ENCODE measurements around the gene KCNG4. TPM values are rescaled to one million over a fixed set of nuclear protein-coding genes. Genes with fewer than 3 reads are reported as not detected.

KCNG4 gene
- total RNA-seq, 2 donors from 2014 or later: not detected

- no peaks in the 10 kb centered on the region for H3K9me3 ChIP-seq
- H3K36me3 ChIP-seq: peaks cover 42% of the 10 kb centered on the region
- no peaks in the 10 kb centered on the region for H3K27me3 ChIP-seq (replicated peaks; ENCODE audit: insufficient read depth)
- TF ChIP-seq, protein P1, sequence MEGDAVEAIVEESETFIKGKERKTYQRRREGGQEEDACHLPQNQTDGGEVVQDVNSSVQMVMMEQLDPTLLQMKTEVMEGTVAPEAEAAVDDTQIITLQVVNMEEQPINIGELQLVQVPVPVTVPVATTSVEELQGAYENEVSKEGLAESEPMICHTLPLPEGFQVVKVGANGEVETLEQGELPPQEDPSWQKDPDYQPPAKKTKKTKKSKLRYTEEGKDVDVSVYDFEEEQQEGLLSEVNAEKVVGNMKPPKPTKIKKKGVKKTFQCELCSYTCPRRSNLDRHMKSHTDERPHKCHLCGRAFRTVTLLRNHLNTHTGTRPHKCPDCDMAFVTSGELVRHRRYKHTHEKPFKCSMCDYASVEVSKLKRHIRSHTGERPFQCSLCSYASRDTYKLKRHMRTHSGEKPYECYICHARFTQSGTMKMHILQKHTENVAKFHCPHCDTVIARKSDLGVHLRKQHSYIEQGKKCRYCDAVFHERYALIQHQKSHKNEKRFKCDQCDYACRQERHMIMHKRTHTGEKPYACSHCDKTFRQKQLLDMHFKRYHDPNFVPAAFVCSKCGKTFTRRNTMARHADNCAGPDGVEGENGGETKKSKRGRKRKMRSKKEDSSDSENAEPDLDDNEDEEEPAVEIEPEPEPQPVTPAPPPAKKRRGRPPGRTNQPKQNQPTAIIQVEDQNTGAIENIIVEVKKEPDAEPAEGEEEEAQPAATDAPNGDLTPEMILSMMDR (IDR thresholded peaks at IDR 0.05): no peak
- no peak overlapping the region for H3K4me3 ChIP-seq
- no peak overlapping the region for H3K27ac ChIP-seq
- H3K4me1 ChIP-seq (ENCODE audit: control insufficient read depth in 1 of 2, low read depth in 2 of 2): peaks cover 8 to 16% of the 10 kb centered on the region in 2 donors
- ATAC-seq (ENCODE audit: insufficient number of reproducible peaks, low FRiP score, low read depth) (no peak), DNase-seq (ENCODE audit: low spot score) (no peak)
Observed at GRCh38 chr16:84182680-84183571, 56.9 kb downstream of the KCNG4 start.

- peaks cover 16 to 25% of the 10 kb centered on the region in 2 donors for H3K4me1 ChIP-seq (ENCODE audit: control insufficient read depth in 1 of 2, low read depth in 2 of 2)
Observed at GRCh38 chr16:84182104-84182503, 57.7 kb downstream of the KCNG4 start.

DNA sequence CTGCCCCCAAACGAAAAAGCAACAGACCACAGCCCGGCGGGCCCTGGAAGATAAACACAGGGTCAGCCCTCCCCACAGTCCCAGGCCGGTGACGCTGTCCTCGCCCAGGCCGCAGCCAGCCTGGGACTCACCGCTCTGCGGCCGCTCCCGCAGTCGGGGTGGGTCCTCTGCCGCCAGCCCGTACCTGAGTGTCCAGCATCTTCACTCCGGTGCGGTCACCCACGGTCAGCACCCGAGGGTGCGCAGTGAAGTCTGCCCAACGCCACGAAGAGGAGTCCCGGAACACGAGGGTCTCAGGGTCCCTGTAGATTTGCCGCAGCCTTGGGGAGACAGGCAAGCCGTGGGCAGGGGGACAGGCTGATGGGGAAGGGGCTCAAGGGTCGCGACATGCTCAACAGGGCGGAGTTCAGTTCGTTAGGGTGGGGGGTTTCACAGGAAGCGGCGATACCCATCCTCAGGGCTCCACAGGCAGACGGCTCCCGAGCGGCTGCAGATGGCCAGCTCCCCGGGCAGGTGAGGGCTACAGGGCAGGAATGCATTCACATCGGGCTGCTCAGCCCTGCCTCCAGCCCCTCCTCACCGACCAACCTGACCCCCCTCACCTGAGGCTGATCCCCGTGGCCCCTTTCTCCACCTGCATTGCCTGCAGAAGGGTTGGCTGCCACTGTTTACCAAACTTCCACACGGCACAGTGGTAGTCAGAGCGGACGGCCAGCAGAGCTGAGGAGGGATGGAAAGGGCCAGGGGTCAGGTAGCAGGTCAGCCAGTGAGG is 58.5 kb downstream of the KCNG4 start:
- no peak for ATAC-seq (ENCODE audit: insufficient number of reproducible peaks, low FRiP score, low read depth)
- Histone ChIP-seq H3K4me1 (ENCODE audit: control insufficient read depth in 1 of 2, low read depth in 2 of 2) (peaks cover 21 to 32% of the 10 kb centered on the region in 2 donors), H3K27ac (no peak overlapping the region)

More at GRCh38 chr16:84182104-84182503, 57.7 kb downstream of the KCNG4 start:
- no peaks in the 10 kb centered on the region for H3K27me3 ChIP-seq (replicated peaks; ENCODE audit: insufficient read depth)
- no peaks in the 10 kb centered on the region for H3K9me3 ChIP-seq
- H3K36me3 ChIP-seq: peaks cover 42% of the 10 kb centered on the region
- ATAC-seq (ENCODE audit: insufficient number of reproducible peaks, low FRiP score, low read depth) (no peak), DNase-seq (ENCODE audit: low spot score) (no peak)
- H3K4me3 ChIP-seq: no peak overlapping the region
- TF ChIP-seq, protein P1 (IDR thresholded peaks at IDR 0.05): no peak
- H3K27ac ChIP-seq: no peak overlapping the region

DNA sequence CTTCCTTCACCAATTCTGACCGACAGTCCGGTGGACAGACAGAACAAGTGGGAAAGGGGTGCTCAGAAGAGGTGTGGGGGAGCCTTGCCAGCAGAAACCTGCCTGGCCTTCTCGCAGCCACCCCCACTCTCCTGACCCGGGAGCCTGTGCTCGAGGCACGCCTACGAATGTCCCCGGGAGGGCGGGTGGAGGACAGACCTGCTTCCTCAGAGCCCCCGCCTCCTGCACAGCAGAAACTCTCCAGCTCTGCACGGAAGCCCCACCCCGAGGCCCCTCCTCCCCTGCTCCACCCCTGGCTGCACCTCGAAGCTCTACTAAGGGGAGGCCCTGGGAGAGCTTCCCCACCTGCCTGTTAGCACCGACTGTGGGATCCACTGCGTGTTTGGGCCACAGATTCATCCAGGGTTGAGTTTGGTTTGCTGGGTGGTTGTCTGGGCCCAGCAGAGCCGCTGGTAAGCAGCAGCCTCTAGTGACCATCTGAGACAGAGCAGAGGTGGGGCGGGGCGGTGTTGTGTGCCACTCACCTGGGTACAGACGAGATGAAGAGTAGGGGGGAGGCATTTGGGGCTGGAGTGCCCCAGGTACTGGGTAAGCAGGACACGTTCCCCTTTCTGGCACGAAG is 59.2 kb downstream of the KCNG4 start:
- TF ChIP-seq, protein P1 (IDR thresholded peaks at IDR 0.05): no peak
- no peaks in the 10 kb centered on the region for H3K9me3 ChIP-seq
- H3K4me3 ChIP-seq: no peak overlapping the region
- ATAC-seq (ENCODE audit: insufficient number of reproducible peaks, low FRiP score, low read depth): no peak
- H3K4me1 ChIP-seq (ENCODE audit: control insufficient read depth in 1 of 2, low read depth in 2 of 2): peaks cover 20 to 32% of the 10 kb centered on the region in 2 donors
- H3K27ac ChIP-seq: no peak overlapping the region
- peaks cover 42% of the 10 kb centered on the region for H3K36me3 ChIP-seq
- no peaks in the 10 kb centered on the region for H3K27me3 ChIP-seq (replicated peaks; ENCODE audit: insufficient read depth)
- DNase-seq (ENCODE audit: low spot score): no peak

More for the DNA sequence above, 58.5 kb downstream of the KCNG4 start:
- H3K36me3 ChIP-seq: peaks cover 42% of the 10 kb centered on the region
- no peaks in the 10 kb centered on the region for H3K9me3 ChIP-seq
- H3K27me3 ChIP-seq (replicated peaks; ENCODE audit: insufficient read depth): no peaks in the 10 kb centered on the region
- H3K4me3 ChIP-seq: no peak overlapping the region
- no peak for DNase-seq (ENCODE audit: low spot score)
- TF ChIP-seq, protein P1 (IDR thresholded peaks at IDR 0.05): no peak
